Medulla oblongata (tissue), 1 donor: ENCODE data around the gene KCNG4.
"Not testable (repeated sequence)": the region's sequence is repeated elsewhere in the genome, so short reads cannot be mapped to it uniquely, and the experiment has no call there.

Experiments
- DNase-seq: peaks from one replicate; pipeline ENCODE4 v3.0.0-alpha.2; 2015; ENCODE audit errors: extremely low spot score

Gene KCNG4

DNA sequence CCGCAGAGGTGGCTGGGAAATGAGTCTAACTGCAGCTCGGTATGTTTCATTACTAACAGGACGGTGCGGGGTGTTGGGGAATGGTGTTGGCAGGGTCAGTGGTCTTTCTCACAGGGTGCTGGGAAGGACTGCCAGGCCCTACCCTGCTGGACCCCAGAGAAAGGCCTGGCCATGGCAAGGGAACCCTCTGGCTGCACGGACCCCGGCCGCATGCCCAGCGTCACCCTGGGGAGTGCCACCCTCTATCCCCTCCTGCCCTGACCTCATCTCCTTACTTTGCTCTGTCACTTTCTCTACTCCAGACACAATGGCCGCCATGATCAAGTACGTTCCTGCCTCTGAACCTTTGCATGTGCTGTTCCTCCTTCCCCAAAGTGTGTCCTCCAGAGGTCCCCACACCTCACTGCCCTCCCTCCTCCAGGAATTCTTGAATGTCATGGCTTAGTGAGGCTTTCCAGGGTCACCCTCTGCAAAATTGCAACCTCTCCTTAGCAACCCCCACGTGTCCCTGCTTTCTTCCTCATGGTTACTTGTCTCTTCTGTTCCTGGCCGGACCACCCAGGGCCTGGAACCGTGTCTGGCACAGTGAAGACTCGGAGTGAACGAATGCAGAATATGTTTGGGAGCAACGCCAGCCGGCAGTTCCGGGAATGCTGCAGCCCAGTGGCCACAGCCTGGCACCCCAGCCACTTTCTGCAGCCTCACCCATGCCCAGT is 33.7 kb downstream of the KCNG4 start:
- no peak for DNase-seq

- DNase-seq: not testable (repeated sequence)
Observed at GRCh38 chr16:84205123-84205522, 34.7 kb downstream of the KCNG4 start.

DNA sequence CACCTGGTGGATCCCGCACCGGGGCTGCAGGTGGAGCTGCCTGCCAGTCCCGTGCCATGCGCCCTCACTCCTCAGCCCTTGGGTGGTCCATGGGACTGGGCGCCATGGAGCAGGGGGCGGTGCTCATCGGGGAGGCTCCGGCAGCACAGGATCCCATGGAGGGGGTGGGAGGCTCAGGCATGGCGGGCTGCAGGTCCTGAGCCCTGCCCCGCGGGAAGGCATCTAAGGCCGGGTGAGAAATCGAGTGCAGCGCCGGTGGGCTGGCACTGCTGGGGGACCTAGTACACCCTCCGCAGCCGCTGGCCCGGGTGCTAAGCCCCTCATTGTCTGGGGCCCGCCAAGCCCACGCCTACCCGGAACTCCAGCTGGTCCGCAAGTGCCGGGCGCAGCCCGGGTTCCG is 35.3 kb downstream of the KCNG4 start:
- DNase-seq: not testable (repeated sequence)

DNA sequence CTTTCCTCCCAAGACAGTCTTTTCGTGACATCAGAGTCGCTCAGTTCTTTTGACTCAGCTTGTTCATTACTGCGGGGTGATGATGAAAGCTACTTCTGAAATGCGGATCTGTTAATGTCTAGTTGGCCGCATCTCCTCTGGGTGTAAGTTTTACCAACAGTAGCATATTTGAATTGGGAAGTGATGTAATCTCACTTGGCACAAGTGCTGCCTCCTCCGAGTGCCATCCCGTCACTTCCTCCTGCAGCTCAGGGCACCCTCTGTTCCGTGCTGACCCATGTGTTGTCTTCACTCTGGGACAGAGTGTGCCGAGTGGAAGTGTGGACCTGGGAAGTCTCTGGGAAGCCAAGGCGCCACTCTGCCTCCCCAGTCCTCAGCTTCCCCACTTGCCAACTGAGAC is 40.0 kb downstream of the KCNG4 start:
- DNase-seq: peak; percentile 60

DNA sequence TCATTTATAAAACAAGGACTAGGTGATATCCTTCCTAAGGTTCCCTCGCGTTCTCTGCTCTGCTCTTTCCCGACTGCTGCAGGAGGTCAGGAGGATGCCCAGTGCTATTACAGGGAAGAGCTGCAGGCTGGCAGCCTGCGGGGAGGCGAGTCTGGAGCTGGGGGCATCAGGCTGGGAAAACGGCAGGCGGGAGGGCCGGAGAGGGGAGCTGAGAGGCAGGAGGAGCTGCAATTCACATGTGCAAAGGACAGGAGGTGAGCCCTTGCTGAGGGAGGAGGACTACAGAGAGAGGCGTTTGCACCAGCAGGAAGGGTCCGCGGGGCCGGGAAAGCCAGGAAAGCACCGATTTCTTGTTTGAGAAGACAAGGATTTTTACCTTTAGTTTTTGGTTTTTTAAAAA is 40.7 kb downstream of the KCNG4 start:
- no peak for DNase-seq

DNA sequence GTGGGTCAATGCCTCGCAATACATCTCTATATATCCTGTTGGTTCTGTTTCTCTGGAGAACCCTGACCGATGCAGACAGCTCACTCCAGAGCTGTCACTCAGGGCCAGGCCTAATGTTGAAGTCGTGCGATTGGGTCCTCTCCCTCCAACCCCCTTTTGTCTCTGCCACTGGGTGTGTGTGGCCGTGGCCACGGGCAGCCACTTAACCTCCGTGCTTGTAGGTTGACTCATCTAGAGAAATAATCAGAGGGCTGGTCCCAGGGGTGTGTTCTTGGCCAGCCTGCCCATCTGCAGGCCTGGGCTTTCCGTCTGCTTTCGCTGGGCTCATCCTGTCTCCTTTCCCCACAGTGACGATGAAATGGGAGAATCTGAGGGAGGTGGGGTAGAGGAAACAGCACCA is 41.4 kb downstream of the KCNG4 start:
- no peak for DNase-seq

- DNase-seq: no peak
Observed at GRCh38 chr16:84197466-84198128, 42.2 kb downstream of the KCNG4 start.

DNA sequence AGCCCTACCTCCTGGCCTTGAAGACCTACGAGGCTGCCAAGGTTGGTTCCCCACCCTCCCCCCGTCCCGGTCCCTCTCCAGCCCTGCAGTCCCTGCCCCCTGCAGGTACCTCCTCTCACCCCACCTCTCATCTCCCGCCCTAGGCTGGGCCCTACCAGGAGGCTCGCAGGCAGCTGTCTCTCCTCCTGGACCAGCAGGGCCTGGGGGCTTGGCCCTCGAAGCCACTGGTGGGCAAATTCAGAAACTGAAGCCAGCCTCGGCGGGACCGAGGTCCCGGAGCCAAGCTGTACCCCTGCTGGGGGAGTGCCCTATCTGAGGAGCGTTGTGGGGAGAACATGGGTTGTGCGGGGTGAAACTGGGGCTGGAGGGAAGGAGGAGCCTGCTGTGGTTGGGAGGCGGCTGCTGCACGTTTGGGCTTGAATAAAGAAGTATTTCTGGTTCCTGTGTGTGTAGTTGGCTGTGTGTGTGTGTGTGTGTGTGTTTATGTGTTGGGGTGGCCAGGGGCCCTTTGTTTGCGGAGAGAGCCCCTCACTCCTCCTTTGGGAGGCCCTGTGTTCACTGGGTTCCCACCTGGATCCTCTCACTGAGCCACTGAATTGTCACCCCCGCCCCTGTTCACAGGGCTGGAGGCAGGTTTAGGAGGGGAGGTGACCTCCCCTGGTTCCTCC is 43.0 kb downstream of the KCNG4 start:
- no peak for DNase-seq

DNA sequence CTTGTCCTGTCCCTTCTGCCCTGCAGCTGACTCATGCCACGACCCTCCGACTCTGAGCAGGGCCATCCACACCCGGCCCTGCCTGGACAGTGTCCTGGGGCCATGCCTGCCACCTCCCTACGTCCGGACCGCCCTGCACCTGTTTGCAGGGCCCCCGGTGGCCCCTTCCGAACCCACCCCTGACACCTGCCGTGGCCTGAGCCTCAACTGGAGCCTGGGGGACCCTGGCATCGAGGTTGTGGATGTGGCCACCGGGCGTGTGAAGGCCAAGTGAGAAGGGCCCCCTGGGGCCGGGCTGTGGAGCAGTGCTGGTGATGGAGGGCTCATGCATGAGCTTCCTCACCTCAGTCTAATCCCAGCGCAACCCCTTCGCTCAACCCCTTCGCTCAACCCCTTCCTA is 43.7 kb downstream of the KCNG4 start:
- no peak for DNase-seq

DNA sequence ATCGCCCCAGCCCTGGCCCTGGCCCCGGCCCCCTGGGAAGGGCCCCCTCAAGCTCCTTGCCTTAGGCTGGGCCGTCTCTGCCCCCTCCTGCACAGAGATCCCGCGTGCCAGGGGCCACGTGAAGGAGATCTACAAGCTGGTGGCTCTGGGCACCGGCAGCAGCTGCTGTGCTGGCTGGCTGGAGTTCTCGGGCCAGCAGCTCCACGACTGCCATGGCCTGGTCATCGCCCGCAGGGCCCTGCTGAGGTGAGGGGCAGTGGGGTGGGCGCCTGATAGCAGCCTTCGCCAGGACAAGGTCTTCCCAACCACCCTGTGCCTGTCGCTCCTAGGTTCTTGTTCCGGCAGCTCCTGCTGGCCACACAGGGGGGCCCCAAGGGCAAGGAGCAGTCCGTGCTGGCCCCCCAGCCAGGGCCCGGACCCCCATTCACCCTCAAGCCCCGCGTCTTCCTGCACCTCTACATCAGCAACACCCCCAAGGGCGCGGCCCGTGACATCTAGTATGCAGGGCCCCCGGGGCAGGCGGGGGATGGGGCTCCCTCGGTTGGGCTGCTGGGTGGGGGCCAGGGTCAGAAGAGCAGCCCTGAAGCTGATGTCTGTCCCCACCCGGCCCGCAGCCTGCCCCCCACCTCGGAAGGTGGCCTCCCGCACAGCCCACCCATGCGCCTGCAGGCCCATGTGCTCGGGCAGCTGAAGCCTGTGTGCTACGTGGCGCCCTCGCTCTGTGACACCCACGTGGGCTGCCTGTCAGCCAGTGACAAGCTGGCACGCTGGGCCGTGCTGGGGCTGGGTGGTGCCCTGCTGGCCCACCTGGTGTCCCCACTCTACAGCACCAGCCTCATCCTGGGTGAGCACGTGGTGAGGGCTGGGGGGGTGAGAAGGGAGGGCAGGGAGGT is 44.4 kb downstream of the KCNG4 start:
- no peak for DNase-seq

GRCh38 chr16:84194470-84195200 is 45.2 kb downstream of the KCNG4 start:
- DNase-seq: no peak

DNA sequence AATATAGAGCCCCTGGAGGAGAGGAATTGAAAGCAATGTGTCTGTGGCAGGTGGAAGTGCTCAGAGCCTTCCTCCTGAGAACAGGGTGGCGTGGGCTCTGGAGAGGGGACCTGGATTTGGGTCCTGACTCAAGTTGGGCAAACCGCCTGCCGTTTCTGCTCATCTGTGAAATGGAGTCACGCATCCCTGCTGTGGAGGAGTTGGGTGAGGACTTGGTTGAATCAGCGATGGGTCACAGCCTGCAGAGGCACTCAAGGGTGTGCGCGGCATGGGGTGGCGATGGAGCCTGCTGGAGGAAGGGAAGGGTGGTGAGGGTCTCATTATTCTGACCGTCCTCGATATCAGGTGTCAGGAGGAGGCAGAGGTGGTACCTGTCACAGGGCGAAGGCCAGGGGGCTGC is 45.8 kb downstream of the KCNG4 start:
- no peak for DNase-seq

- no peak for DNase-seq
Observed at GRCh38 chr16:84193480-84193879, 46.3 kb downstream of the KCNG4 start.

GRCh38 chr16:84191466-84191865 is 48.3 kb downstream of the KCNG4 start:
- DNase-seq: no peak

DNA sequence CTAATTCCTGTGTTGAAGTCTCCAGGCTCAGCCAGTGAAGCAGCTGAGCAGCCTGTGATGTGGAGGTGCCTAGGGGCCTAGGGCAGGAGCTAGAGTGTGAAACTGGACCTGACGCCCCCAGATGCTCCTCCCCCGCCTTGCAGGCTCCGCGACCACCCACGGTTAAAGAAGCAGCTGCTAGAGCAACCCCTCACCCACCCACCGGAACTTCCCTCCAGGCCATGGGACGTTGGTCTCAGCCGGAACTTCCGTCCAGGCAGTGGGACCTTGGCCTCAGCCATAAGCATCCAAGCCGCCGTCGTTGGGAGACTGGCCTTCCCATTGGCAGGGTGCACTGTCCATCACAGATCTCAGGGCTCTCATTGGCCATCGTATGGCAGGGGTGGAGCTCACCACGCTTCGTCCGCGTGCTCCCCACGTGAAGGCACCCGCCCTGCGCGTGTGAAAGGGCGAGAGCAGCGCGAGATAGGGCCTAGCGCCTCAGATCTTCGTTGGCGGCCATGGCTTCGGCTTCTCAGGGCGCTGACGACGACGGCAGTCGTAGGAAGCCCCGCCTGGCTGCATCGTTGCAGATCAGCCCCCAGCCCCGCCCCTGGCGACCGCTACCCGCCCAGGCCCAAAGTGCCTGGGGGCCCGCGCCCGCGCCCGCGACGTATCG is 49.0 kb downstream of the KCNG4 start, which contains the start of gene ADAD2:
ADAD2 (plus strand) TSS at position 427 of the 658 bp plus-strand sequence; CDS start at position 501, 74 bp downstream.
- DNase-seq: no peak

DNA sequence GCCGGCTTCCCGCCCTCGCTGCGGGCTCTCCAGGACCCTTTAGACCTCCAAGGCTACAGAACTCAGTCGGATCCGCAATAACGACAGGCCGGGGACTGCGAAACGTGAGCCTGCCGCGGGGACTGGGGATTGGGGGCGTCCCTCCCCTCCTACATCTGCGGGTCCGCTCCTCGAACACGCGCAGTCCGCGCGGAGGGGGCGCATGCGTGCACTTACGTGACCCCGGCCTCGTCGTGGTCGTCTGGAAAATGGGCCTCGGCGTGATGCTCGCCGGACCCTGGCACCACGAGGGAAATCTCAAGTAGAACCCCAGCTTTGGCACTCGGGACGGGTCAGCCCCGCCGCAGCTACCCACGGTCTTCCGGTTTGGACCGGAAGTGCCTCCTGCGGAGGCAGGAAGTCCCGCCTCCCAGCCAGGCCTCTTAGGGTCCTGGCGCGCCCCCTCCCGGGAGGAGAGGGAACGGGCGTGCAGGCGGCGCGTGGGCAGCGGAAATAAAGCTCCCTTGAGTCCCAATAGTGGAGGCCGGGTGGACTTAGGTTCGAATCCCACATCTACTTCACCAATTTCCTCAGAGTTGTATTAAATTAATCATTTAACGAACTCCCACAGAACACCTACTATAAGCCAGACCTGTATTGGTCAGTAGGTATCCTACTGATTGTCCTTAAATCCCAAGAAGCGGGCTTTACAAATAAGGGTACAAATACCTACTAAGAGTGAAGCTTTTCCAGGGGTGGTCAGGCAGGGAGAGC is 53.0 kb downstream of the KCNG4 start, which contains the start of gene TAF1C:
TAF1C (minus strand) TSS at position 373 of the 753 bp plus-strand sequence. CDS start 2,069 bp downstream, outside the sequence.
- DNase-seq: peak; percentile 97

DNA sequence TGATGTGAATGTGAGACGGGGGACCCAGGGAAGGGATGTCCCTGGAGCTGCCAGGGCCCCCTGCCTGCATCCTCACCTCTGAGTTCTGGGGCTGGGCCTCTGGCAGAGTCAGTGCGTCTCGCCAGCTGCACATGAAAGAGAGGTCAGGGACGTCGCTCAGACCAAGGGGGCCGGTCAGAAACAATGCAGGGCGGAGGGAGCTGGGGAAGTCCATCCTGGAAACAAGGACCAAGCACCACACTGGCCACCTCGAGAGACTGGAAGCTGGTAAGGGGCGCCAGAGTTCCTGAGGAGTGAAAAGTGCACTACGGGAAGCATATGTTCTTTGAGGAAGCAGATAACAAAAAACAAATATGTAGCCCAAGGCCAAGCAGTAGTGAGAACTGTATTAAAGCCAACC is 55.0 kb downstream of the KCNG4 start:
- no peak for DNase-seq

- DNase-seq: peak; percentile 45
Observed at GRCh38 chr16:84183911-84184591, 55.8 kb downstream of the KCNG4 start.

DNA sequence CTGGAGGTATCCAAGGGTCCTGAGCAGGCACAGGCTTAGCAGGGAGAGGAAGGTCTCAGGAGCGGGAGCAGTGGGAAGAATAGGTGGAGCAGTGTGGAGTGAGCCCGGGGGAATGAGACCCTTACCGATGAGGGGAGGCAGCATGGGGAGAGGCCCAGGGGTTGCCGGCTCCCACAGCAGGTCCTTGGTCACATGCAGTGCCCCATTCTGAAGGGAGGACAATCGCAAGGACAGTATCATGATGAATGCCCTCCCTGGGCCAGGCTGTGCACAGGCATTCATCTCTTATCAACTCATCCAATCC is 56.3 kb downstream of the KCNG4 start:
- no peak for DNase-seq
